ENCODE data around the gene GRK5.

GRCh38 chr10:119256897-119257296, 49.5 kb downstream of the GRK5 start:
- TF ChIP-seq CTCF (IDR thresholded peaks at IDR 0.05) = no peak
- no peak for TF ChIP-seq USF1 (CRISPR knock-in tag; IDR thresholded peaks at IDR 0.05)
- no peak for TF ChIP-seq ATF6 (CRISPR knock-in tag; IDR thresholded peaks at IDR 0.05)
- no peak for TF ChIP-seq ZNF263 (CRISPR knock-in tag; IDR thresholded peaks at IDR 0.05; ENCODE audit: low read depth)
- no peak for TF ChIP-seq CREB1 (CRISPR knock-in tag; IDR thresholded peaks at IDR 0.05)
- no peak for TF ChIP-seq ATF3 (CRISPR knock-in tag; conservative IDR thresholded peaks at IDR 0.05)
